ENCODE data around the gene ADRA2B. TPM values are rescaled to one million over a fixed set of nuclear protein-coding genes. Genes with fewer than 3 reads are reported as not detected.

The ADRA2B gene
- total RNA-seq, 1 experiment from 2014 or later = 2.7 TPM

DNA sequence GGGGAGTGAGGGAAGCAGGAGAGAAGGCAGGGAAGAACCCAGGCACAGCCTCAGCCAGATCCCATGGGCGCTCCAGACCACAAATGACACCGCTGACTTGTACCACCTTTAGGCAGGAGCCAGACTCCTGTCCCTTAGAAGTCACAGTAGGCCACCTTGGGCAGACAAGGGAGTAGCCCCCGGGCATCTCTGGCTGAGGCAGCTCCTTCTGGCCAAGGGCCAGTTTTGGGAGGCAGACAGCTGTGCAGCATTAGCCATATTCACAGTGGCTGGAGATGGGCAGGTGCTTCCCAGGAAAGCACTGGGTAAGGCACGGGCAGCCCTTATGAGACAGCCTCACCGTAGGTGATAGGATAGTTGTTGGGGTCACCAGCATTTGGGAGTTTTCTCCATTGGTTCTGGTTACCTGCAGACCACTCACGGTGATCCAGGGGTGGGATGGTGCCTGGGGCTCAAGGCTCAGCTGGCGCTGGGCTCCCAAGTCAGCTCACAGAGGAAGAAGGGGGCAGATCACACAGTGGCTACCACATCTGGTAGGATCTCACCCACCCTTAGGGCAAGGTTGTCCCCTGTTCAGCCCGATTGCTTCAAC is 19.9 kb upstream of the ADRA2B start:
- Histone ChIP-seq H2BK5ac (ENCODE audit: insufficient read length, low read length) (no peak overlapping the region), H3K79me1 (ENCODE audit: insufficient read depth, low read depth, low read length, poor library complexity, severe bottlenecking) (no peaks in the 10 kb centered on the region), H3K79me2 (ENCODE audit: insufficient read depth, low read length) (no peaks in the 10 kb centered on the region), H2AFZ (ENCODE audit: low read length) (no peak overlapping the region), H4K91ac (ENCODE audit: insufficient read length, low read depth, low read length) (no peak overlapping the region), H3K4me1 (ENCODE audit: insufficient read depth, low read length) (no peaks in the 10 kb centered on the region), H2BK15ac (ENCODE audit: low read depth, low read length) (no peak overlapping the region), H3K4me2 (ENCODE audit: insufficient read depth, insufficient read length, low read length) (no peak overlapping the region), H3K27ac (ENCODE audit: insufficient read length, low read depth, low read length) (no peak overlapping the region), H3K56ac (ENCODE audit: insufficient read length, low read depth, low read length) (no peak overlapping the region), H3K23ac (ENCODE audit: insufficient read length, low read depth, low read length) (no peak overlapping the region), H3K27me3 (ENCODE audit: insufficient read depth, low read length) (no peaks in the 10 kb centered on the region), H3K14ac (ENCODE audit: insufficient read depth, low read length) (no peak overlapping the region; the same call in 1 of the 2 replicates), H2BK12ac (ENCODE audit: insufficient read length, low read depth, low read length) (no peak overlapping the region), H2AK5ac (ENCODE audit: insufficient read length, low read length) (no peak overlapping the region), H4K5ac (ENCODE audit: insufficient read length, low read depth, low read length) (no peak overlapping the region), H4K8ac (replicated peaks; ENCODE audit: insufficient read length, low read depth, low read length) (no peak overlapping the region), H4K20me1 (ENCODE audit: control insufficient read depth, insufficient read depth, insufficient read length) (no peaks in the 10 kb centered on the region), H3K18ac (ENCODE audit: insufficient read length, low read depth, low read length) (no peak overlapping the region), H2BK20ac (ENCODE audit: low read depth, low read length, poor library complexity, severe bottlenecking) (no peak overlapping the region), H3K4ac (ENCODE audit: low read depth, low read length) (no peak overlapping the region), H3K9me3 (ENCODE audit: control insufficient read depth, low read depth, low read length) (no peaks in the 10 kb centered on the region), H3K23me2 (ENCODE audit: insufficient read length, low read depth, low read length, poor library complexity, severe bottlenecking) (no peaks in the 10 kb centered on the region), H3T11ph (ENCODE audit: low read length) (no peak overlapping the region), H3K9ac (ENCODE audit: extremely low read depth, insufficient read length, low read length) (no peak overlapping the region), H2BK120ac (ENCODE audit: low read depth, low read length, poor library complexity, severe bottlenecking) (no peak overlapping the region)
- no peaks in the 10 kb centered on the region for H3K9me3 Mint-ChIP-seq
- TF ChIP-seq, protein P1, sequence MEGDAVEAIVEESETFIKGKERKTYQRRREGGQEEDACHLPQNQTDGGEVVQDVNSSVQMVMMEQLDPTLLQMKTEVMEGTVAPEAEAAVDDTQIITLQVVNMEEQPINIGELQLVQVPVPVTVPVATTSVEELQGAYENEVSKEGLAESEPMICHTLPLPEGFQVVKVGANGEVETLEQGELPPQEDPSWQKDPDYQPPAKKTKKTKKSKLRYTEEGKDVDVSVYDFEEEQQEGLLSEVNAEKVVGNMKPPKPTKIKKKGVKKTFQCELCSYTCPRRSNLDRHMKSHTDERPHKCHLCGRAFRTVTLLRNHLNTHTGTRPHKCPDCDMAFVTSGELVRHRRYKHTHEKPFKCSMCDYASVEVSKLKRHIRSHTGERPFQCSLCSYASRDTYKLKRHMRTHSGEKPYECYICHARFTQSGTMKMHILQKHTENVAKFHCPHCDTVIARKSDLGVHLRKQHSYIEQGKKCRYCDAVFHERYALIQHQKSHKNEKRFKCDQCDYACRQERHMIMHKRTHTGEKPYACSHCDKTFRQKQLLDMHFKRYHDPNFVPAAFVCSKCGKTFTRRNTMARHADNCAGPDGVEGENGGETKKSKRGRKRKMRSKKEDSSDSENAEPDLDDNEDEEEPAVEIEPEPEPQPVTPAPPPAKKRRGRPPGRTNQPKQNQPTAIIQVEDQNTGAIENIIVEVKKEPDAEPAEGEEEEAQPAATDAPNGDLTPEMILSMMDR (conservative IDR thresholded peaks at IDR 0.05) = no peak
- no peaks in the 10 kb centered on the region for H3K36me3 Mint-ChIP-seq (ENCODE audit: insufficient read depth in 1 of 3, low read depth in 3 of 3)
- H3K4me3 Mint-ChIP-seq = no peak overlapping the region
- peaks cover 12% of the 10 kb centered on the region for H3K27me3 Mint-ChIP-seq (ENCODE audit: low read depth)
- H3K27ac Mint-ChIP-seq = no peak overlapping the region
- H3K4me1 Mint-ChIP-seq = peaks cover 10 to 14% of the 10 kb centered on the region in 2 experiments
- WGBS (ENCODE audit: extremely low coverage, insufficient read length, low lambda C conversion rate) = no CpG with 5 or more reads among the region's 8 CpGs
- no peak for DNase-seq

Measured in H9 (cell line).